ENCODE results near the gene FCHO2.

The FCHO2 gene

DNA sequence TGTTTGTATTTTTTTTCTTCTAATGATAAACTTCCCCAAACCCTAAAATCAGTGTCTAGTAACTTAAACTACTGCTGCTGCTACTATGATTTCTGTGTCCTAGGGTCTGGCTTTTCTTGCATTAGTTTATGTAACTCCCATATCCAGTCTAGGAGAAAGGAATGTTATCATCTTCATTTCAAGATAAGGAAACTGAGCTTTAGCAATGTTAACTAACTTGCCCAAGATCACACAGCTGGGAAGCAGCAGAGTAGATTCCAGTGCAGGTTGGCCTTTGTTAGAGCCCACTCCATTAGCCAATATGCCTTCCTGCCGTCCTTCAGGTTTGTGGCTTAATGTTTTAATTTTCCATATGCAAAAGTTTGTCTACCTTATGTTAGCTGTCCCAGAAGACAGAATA lies 175.0 kb downstream of the FCHO2 start:
- TF ChIP-seq, protein P1, sequence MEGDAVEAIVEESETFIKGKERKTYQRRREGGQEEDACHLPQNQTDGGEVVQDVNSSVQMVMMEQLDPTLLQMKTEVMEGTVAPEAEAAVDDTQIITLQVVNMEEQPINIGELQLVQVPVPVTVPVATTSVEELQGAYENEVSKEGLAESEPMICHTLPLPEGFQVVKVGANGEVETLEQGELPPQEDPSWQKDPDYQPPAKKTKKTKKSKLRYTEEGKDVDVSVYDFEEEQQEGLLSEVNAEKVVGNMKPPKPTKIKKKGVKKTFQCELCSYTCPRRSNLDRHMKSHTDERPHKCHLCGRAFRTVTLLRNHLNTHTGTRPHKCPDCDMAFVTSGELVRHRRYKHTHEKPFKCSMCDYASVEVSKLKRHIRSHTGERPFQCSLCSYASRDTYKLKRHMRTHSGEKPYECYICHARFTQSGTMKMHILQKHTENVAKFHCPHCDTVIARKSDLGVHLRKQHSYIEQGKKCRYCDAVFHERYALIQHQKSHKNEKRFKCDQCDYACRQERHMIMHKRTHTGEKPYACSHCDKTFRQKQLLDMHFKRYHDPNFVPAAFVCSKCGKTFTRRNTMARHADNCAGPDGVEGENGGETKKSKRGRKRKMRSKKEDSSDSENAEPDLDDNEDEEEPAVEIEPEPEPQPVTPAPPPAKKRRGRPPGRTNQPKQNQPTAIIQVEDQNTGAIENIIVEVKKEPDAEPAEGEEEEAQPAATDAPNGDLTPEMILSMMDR (conservative IDR thresholded peaks at IDR 0.05; ENCODE audit: control insufficient read depth, insufficient read depth, low read depth, low read length) = no peak
- DNase-seq (ENCODE audit: low read depth) = no peak
- no peak overlapping the region for H3K4me3 ChIP-seq (ENCODE audit: control insufficient read depth, low read depth, low read length)

DNA sequence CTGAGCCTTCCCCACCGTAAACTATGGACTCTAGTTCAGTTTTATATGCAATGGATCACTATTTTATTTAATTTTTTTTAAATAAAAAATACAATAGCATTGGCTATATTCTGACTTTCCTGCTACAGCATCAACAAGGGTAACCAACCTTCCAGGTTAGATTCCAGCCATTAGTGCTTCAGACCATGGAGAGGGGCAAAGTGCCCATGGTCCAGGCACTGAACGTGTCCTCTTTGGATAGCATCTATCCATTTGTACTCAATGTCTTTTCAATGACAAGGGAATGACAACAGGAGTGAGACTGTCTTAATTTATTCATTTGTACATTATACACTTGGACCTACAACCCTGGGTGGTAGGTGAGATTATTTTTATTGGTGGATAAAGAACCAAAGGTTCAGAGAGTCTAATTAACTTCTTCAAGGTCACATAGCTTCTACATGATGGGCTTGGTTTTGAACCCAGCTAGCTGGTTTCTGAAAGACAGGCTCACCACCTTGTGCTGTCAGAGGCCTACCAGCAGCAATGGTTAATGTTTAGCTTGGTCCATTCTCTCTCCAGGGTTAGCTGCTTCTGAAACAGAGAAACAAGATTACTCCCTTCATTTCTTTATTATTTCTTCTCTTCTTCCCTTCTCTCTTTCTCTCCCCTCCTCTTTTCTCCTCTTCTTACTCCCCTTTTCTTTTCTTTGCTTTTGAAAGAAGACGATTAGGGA lies 176.0 kb downstream of the FCHO2 start:
- DNase-seq (ENCODE audit: low read depth) = no peak
- TF ChIP-seq, protein P1 (conservative IDR thresholded peaks at IDR 0.05; ENCODE audit: control insufficient read depth, insufficient read depth, low read depth, low read length) = no peak
- H3K4me3 ChIP-seq (ENCODE audit: control insufficient read depth, low read depth, low read length) = no peak overlapping the region

DNA sequence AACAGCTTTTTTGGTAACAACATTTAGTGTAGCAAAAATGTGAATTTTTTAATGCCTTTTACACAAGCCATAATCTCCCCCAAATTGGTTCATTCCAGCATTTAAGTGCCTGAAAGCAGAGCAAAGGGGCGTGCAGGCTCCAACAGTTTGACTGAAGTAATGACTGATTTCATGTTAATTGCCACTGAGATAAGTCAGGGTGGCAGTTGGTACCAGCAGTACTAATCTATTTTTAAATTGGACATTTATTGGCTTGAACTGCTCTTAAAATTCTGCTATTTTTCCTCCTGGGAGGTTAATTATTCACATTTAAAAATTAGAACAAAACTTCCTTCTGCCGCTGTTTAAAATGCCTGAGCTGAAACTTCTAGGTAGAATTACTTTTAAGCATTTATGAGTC lies 176.9 kb downstream of the FCHO2 start:
- no peak for DNase-seq (ENCODE audit: low read depth)
- TF ChIP-seq, protein P1 (conservative IDR thresholded peaks at IDR 0.05; ENCODE audit: control insufficient read depth, insufficient read depth, low read depth, low read length) = no peak
- H3K4me3 ChIP-seq (ENCODE audit: control insufficient read depth, low read depth, low read length) = no peak overlapping the region

DNA sequence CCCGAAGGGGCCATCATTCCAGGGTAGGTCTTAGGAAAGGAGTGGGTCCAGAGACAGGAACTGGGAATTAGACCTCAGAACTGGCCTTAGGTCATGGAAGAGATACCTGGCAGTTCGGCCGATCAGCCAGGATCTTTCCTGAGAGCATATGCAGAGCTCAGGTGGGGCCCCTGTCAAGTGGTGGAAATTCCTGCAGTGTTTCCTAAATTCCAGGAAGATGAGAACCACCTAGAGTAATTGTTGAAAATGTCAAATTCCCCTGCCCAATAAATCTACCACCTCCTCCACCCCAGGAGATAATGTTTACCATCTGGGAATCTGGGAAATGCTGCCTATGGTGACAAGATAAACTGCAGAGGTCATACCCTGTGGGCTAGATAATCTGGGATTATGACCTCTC lies 179.2 kb downstream of the FCHO2 start:
- TF ChIP-seq, protein P1 (conservative IDR thresholded peaks at IDR 0.05; ENCODE audit: control insufficient read depth, insufficient read depth, low read depth, low read length) = no peak
- no peak for DNase-seq (ENCODE audit: low read depth)
- H3K4me3 ChIP-seq (ENCODE audit: control insufficient read depth, low read depth, low read length) = no peak overlapping the region

DNA sequence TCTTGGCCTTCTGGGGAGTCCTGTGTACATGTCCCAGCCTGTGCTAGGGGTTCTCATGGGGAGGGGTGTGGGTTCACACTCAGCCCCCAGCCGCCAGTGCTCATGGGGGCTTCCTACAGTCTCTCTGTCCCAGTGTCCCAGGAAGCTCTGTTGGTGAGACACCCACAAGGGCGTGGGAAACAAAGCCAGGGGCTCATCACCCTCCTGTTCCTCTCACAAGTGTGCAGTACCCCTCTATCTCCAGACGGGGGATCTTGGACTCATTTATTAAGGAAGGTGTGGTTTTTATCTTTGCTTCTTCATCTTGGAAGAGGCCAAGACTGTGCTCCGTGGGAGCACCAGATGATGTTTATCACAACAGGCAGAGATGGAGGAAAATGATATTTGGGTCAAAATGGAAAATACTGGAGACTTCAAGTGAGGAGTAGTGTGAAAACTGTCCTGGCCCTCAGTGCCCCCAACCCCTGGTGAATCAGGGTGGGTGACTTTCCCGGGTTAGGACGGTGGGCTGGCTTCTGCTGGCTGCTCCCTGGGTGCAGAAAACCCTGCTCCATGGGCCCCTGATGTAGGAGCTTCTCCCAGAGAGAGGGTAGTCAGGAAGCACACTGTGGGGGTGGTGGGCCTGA lies 179.7 kb downstream of the FCHO2 start:
- TF ChIP-seq, protein P1 (conservative IDR thresholded peaks at IDR 0.05; ENCODE audit: control insufficient read depth, insufficient read depth, low read depth, low read length) = peak; percentile 63
- H3K4me3 ChIP-seq (ENCODE audit: control insufficient read depth, low read depth, low read length) = no peak overlapping the region
- peak; percentile 58 for DNase-seq (ENCODE audit: low read depth)

DNA sequence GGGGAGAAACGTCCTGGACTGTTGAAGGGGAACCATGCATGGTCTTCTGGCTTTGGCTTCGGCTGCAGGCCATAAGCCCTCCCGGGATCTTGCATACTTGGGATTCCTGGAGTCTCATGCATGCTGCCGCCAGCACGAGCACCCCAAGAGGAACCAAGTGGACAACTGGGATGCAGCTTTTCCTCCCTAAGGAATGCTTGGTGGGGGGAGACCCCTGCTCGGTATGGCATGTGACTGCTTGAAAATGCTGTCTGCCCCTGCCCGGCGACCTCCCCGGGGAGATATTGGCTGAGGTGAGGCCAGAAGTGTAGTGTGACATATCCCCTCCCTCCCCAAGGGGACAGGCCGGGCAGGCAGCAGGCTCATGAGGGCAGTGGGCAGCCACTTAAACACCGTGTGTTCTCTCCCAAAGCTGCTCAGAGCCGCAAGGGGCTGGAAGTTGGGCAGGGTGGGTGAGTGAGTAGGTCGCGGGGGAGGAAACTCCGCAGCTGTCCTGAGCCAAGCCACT lies 180.3 kb downstream of the FCHO2 start:
- TF ChIP-seq, protein P1 (conservative IDR thresholded peaks at IDR 0.05; ENCODE audit: control insufficient read depth, insufficient read depth, low read depth, low read length) = no peak
- H3K4me3 ChIP-seq (ENCODE audit: control insufficient read depth, low read depth, low read length) = no peak overlapping the region
- DNase-seq (ENCODE audit: low read depth) = no peak

Data from fibroblast of mammary gland (primary cell).